KMS-11 (cell line): ENCODE measurements around the gene FAM163B.

Experiments
- H2AFZ ChIP-seq: fragments of 200-600 bp; sonication (generic); 2 replicates; pipeline ENCODE4 v1.6.1; 2016; ENCODE audit warnings: antibody characterized with exemption, mixed run types, low read depth
- H3K27ac ChIP-seq: fragments of 200-600 bp; sonication (generic); 2 replicates; pipeline ENCODE4 v1.6.1; 2016; ENCODE audit warnings: mild to moderate bottlenecking, mixed run types
- H3K27me3 ChIP-seq: fragments of 200-600 bp; sonication (generic); 2 replicates; pipeline ENCODE4 v1.6.1; 2017; ENCODE audit warnings: mild to moderate bottlenecking, low read depth, mixed run types, moderate library complexity; ENCODE audit not compliant: insufficient read depth
- H3K36me3 ChIP-seq: fragments of 200-600 bp; sonication (generic); 2 replicates; pipeline ENCODE4 v1.6.1; 2017; ENCODE audit warnings: mild to moderate bottlenecking, mixed run types; ENCODE audit not compliant: insufficient read depth
- H3K4me1 ChIP-seq: fragments of 200-600 bp; sonication (generic); 2 replicates; pipeline ENCODE4 v1.6.1; 2016; ENCODE audit warnings: mild to moderate bottlenecking, low read depth, mixed run types; ENCODE audit not compliant: poor library complexity, severe bottlenecking
- H3K4me2 ChIP-seq: fragments of 200-600 bp; sonication (generic); 2 replicates; pipeline ENCODE4 v1.7.0; 2016; ENCODE audit warnings: mild to moderate bottlenecking, mixed run types
- H3K4me3 ChIP-seq: fragments of 200-600 bp; sonication (generic); IDR thresholded peaks from 2 replicates; pipeline ENCODE4 v1.6.1; 2017; ENCODE audit warnings: low read depth, low read length, mixed read lengths; ENCODE audit not compliant: insufficient read depth
- H3K79me2 ChIP-seq: fragments of 200-600 bp; sonication (generic); 2 replicates; pipeline ENCODE4 v1.6.1; 2016; ENCODE audit warnings: low read depth, mixed run types; ENCODE audit not compliant: insufficient read depth
- H3K9ac ChIP-seq: fragments of 200-600 bp; sonication (generic); 2 replicates; pipeline ENCODE4 v1.6.1; 2016; ENCODE audit warnings: mild to moderate bottlenecking, mixed run types
- H4K20me1 ChIP-seq: fragments of 200-600 bp; sonication (generic); 2 replicates; pipeline ENCODE4 v1.6.1; 2016; ENCODE audit warnings: mild to moderate bottlenecking, mixed run types; ENCODE audit not compliant: insufficient read depth
- TF ChIP-seq, protein P1 (sequence below): fragments of 200-600 bp; sonication (generic); conservative IDR thresholded peaks from 2 replicates; pipeline ENCODE4 v1.6.1; 2017; ENCODE audit warnings: low read depth, mild to moderate bottlenecking, antibody characterized with exemption, low read length, moderate library complexity, mixed read lengths

The FAM163B gene

DNA sequence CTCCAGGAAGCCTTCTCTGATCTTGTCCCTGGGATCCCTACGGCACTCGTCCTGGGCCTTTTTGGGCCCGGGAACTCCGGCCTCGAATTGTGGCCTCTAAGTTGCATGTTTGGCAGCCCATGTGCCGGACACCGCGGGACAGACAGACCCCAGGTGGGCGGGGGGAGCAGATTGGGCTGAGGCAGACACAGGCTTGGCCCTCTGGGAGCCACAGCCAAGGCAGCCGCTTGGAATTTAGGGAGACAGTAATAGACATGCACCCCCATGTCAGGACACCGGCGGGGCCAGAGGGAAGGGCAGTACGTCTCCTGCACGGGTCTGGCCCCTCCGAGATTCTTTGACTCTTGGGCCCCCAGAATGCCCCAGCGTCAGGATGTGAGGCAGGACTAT lies 38.5 kb downstream of the FAM163B start:
- H3K36me3 ChIP-seq: no peaks in the 10 kb centered on the region
- no peaks in the 10 kb centered on the region for H4K20me1 ChIP-seq
- H3K27me3 ChIP-seq: peaks cover 37% of the 10 kb centered on the region; the same call in 1 of the 2 replicates
- no peak overlapping the region for H3K9ac ChIP-seq
- no peak overlapping the region for H3K4me2 ChIP-seq
- no peak overlapping the region for H3K4me3 ChIP-seq
- TF ChIP-seq, protein P1, sequence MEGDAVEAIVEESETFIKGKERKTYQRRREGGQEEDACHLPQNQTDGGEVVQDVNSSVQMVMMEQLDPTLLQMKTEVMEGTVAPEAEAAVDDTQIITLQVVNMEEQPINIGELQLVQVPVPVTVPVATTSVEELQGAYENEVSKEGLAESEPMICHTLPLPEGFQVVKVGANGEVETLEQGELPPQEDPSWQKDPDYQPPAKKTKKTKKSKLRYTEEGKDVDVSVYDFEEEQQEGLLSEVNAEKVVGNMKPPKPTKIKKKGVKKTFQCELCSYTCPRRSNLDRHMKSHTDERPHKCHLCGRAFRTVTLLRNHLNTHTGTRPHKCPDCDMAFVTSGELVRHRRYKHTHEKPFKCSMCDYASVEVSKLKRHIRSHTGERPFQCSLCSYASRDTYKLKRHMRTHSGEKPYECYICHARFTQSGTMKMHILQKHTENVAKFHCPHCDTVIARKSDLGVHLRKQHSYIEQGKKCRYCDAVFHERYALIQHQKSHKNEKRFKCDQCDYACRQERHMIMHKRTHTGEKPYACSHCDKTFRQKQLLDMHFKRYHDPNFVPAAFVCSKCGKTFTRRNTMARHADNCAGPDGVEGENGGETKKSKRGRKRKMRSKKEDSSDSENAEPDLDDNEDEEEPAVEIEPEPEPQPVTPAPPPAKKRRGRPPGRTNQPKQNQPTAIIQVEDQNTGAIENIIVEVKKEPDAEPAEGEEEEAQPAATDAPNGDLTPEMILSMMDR: no peak
- H2AFZ ChIP-seq: no peak overlapping the region
- H3K79me2 ChIP-seq: no peaks in the 10 kb centered on the region
- no peak overlapping the region for H3K27ac ChIP-seq
- H3K4me1 ChIP-seq: no peaks in the 10 kb centered on the region

DNA sequence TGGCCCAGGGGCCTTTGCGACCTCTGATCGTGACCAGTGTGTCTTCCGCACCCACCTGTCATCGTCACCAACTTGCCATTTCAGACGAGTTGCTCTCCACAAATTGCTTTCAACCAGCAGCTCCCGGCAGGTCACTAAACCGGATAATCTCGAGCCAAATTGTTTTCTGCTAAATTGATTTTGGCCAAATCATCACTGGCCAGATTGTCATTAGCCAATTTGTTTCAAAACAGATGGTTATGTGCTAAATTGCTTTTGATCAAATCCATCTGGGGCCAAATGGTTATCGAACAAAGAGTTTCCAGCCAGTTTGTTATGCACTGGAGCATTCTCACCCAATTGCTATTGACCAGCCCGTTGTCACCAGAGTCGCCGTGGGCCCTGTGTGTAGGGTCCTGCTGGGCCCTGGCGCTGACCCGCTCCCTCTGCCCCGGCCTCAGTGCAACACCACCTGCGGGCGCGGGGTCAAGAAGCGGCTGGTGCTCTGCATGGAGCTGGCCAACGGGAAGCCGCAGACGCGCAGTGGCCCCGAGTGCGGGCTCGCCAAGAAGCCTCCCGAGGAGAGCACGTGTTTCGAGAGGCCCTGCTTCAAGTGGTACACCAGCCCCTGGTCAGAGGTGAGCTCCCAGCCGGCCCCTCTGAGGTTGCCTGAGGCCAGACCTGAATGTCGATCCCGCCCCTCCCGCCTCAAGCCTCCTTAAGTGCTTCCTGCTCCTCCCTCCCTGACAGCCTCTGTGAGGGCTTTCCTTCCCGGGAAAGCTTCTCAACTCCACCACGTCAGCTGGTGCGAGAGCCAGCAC lies 39.1 kb downstream of the FAM163B start:
- TF ChIP-seq, protein P1: no peak
- H3K9ac ChIP-seq: no peak overlapping the region
- no peaks in the 10 kb centered on the region for H3K4me1 ChIP-seq
- H3K27ac ChIP-seq: no peak overlapping the region
- no peaks in the 10 kb centered on the region for H3K79me2 ChIP-seq
- no peaks in the 10 kb centered on the region for H4K20me1 ChIP-seq
- H2AFZ ChIP-seq: no peak overlapping the region
- no peaks in the 10 kb centered on the region for H3K36me3 ChIP-seq
- H3K4me2 ChIP-seq: no peak overlapping the region
- no peak overlapping the region for H3K4me3 ChIP-seq
- H3K27me3 ChIP-seq: peaks cover 39% of the 10 kb centered on the region; the same call in 1 of the 2 replicates

DNA sequence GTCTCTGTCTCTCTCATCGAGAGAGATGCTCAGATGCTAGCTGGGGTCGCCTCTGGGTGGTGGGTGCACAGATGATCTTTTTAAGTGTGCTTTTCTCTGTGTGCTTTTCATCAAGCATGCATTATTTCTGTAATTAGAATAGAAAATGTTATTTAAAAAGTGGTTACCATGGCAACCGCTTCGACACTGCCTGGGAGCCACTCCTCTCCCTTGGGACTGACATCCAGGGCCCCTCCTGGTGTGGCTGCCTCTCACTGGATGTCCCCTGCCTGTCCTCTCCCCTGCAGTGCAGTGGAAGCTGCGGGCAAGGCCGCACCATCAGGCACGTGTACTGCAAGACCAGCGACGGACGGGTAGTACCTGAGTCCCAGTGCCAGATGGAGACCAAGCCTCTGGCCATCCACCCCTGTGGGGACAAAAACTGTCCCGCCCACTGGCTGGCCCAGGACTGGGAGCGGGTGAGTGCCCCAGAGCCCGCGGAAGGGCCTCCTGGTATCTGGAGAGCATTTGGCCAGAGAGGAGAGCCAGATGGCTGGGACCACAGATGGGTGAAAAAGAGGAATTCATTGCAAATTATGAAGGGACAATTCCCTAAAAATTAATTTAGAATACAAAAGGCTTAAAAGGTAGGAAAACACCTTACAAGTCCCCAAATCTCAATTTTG lies 39.9 kb downstream of the FAM163B start:
- H3K4me2 ChIP-seq: no peak overlapping the region
- peaks cover 44% of the 10 kb centered on the region; the same call in 1 of the 2 replicates for H3K27me3 ChIP-seq
- TF ChIP-seq, protein P1: no peak

DNA sequence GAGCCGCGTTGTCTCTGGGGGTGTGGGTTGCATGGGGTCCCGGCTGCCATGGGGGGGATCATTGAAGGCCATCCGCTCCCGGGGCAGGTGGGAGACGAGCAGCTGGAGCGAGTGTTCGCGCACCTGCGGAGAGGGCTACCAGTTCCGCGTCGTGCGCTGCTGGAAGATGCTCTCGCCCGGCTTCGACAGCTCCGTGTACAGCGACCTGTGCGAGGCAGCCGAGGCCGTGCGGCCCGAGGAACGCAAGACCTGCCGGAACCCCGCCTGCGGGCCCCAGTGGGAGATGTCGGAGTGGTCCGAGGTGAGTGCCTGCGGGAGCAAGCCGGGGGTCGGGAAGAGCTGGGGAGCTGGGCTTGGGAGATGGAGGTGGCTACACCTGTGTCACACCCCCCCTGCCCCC lies 41.0 kb downstream of the FAM163B start:
- Histone ChIP-seq H3K4me1 (no peaks in the 10 kb centered on the region), H3K4me2 (no peak overlapping the region), H3K79me2 (no peaks in the 10 kb centered on the region), H3K9ac (no peak overlapping the region), H3K27ac (no peak overlapping the region), H4K20me1 (no peaks in the 10 kb centered on the region), H3K4me3 (no peak overlapping the region), H3K36me3 (no peaks in the 10 kb centered on the region), H3K27me3 (peaks cover 43% of the 10 kb centered on the region; the same call in 1 of the 2 replicates), H2AFZ (no peak overlapping the region)
- TF ChIP-seq, protein P1: no peak

More for the DNA sequence above, 39.9 kb downstream of the FAM163B start:
- Histone ChIP-seq H3K4me3 (no peak overlapping the region), H3K36me3 (no peaks in the 10 kb centered on the region), H3K9ac (no peak overlapping the region), H3K27ac (no peak overlapping the region), H4K20me1 (no peaks in the 10 kb centered on the region), H2AFZ (no peak overlapping the region), H3K4me1 (no peaks in the 10 kb centered on the region), H3K79me2 (no peaks in the 10 kb centered on the region)
